Mesendoderm (in vitro differentiated cells): ENCODE data around the gene RGPD6.
"Not testable (repeated sequence)": the region's sequence is repeated elsewhere in the genome, so short reads cannot be mapped to it uniquely, and the experiment has no call there.

Source experiments
- DNase-seq: peaks from one replicate; pipeline ENCODE4 v3.0.0; 2013
- H2AK5ac ChIP-seq: 2 replicates; pipeline ENCODE4 v1.6.1; 2013; ENCODE audit warnings: low read length, inconsistent platforms
- H2BK120ac ChIP-seq: 2 replicates; pipeline ENCODE4 v1.6.1; 2013; ENCODE audit warnings: low read depth, mild to moderate bottlenecking, low read length, moderate library complexity, mixed read lengths
- H2BK15ac ChIP-seq: replicated peaks from 2 replicates; pipeline ENCODE4 v1.6.1; 2013; ENCODE audit warnings: low read depth, mild to moderate bottlenecking, moderate library complexity
- H2BK5ac ChIP-seq: 2 replicates; pipeline ENCODE4 v1.6.1; 2013; ENCODE audit warnings: low read length, inconsistent platforms
- H3K18ac ChIP-seq: 2 replicates; pipeline ENCODE4 v1.6.1; 2013; ENCODE audit warnings: mild to moderate bottlenecking, low read length, mixed read lengths
- H3K23ac ChIP-seq: one replicate; pipeline ENCODE4 v1.6.1; 2013; ENCODE audit warnings: low read length
- H3K27ac ChIP-seq: 2 replicates; pipeline ENCODE4 v1.5.1; 2013; ENCODE audit warnings: low read depth, mild to moderate bottlenecking, inconsistent platforms, low read length, moderate library complexity
- H3K27me3 ChIP-seq: 2 replicates; pipeline ENCODE4 v1.6.1; 2013; ENCODE audit warnings: low read length, control low read depth, mild to moderate bottlenecking, inconsistent platforms; ENCODE audit not compliant: insufficient read depth, poor library complexity
- H3K36me3 ChIP-seq: 2 replicates; pipeline ENCODE4 v1.6.1; 2013; ENCODE audit warnings: low read length, inconsistent platforms; ENCODE audit not compliant: control insufficient read depth, insufficient read depth
- H3K4ac ChIP-seq: one replicate; pipeline ENCODE4 v1.6.1; 2013; ENCODE audit warnings: low read depth, mild to moderate bottlenecking, low read length, moderate library complexity
- H3K4me1 ChIP-seq: 2 replicates; pipeline ENCODE4 v1.6.1; 2013; ENCODE audit warnings: low read depth, low read length, inconsistent platforms; ENCODE audit not compliant: control insufficient read depth
- H3K4me2 ChIP-seq: 2 replicates; pipeline ENCODE4 v1.6.1; 2013; ENCODE audit warnings: low read length
- H3K4me3 ChIP-seq: 2 replicates; pipeline ENCODE4 v1.5.1; 2013; ENCODE audit warnings: mild to moderate bottlenecking, low read length
- H3K56ac ChIP-seq: one replicate; pipeline ENCODE4 v1.6.1; 2013; ENCODE audit warnings: low read length
- H3K79me1 ChIP-seq: 2 replicates; pipeline ENCODE4 v1.6.1; 2013; ENCODE audit warnings: low read length, inconsistent platforms
- H3K79me2 ChIP-seq: 2 replicates; pipeline ENCODE4 v1.6.1; 2013; ENCODE audit warnings: mild to moderate bottlenecking, low read length; ENCODE audit not compliant: control insufficient read depth, insufficient read depth
- H3K9ac ChIP-seq: 2 replicates; pipeline ENCODE4 v1.6.1; 2013; ENCODE audit warnings: low read length, inconsistent platforms
- H4K5ac ChIP-seq: one replicate; pipeline ENCODE4 v1.6.1; 2013; ENCODE audit warnings: low read length
- H4K8ac ChIP-seq: one replicate; pipeline ENCODE4 v1.6.1; 2013; ENCODE audit warnings: low read depth, mild to moderate bottlenecking, control low read depth, low read length, moderate library complexity
- WGBS: extraction: QIAGEN DNeasy Blood & Tissue Kit; methylation state at CpG from one replicate; pipeline ENCODE4 v1.1.7; 2013; ENCODE audit warnings: low lambda C conversion rate, missing lambda C conversion rate; ENCODE audit not compliant: insufficient coverage; ENCODE audit errors: extremely low coverage; 5-methylcytosine and 5-hydroxymethylcytosine counted together

RGPD6 gene

DNA sequence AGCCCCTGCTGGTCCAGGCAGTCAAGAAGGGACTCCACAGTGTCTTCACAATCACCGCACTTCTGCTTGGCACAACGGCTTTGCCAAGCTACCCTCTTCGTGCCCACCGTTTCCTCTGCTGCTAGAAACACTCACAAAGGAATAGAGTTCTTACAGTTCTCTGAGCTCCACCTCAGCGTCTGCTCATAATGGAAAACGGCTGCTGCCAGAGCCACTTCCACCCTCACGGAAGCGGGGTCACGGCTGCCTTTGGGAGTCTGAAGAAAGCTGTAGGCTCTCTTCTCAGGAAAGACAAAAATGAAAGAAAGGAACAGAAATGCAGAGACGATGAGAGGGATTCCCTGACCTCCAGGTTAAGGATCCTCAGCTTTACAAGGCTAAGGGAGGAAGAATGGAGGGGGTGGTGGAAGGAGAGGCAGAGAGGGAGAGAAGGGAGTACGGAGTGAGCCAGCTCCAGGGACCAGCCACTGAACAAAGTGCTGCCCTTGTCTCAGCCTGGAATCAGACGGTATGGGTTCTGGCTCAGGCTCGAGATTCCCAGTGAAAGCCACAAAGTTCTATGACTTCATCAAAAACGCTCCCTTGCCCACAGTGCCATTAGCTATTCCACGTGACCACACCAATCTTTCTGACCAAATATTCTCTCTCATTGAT is 12.8 kb upstream of the RGPD6 start:
- H2BK5ac ChIP-seq, H4K5ac ChIP-seq, H2BK15ac ChIP-seq, H3K27me3 ChIP-seq, H3K79me2 ChIP-seq, H2BK120ac ChIP-seq, H3K56ac ChIP-seq, H3K4me2 ChIP-seq, H2AK5ac ChIP-seq, H3K23ac ChIP-seq, H3K4me1 ChIP-seq, H3K4me3 ChIP-seq, H3K27ac ChIP-seq, DNase-seq, H3K9ac ChIP-seq, H3K36me3 ChIP-seq, H4K8ac ChIP-seq, H3K4ac ChIP-seq, H3K18ac ChIP-seq, H3K79me1 ChIP-seq: not testable (repeated sequence)
- WGBS = no CpG with 5 or more reads among the region's 15 CpGs

DNA sequence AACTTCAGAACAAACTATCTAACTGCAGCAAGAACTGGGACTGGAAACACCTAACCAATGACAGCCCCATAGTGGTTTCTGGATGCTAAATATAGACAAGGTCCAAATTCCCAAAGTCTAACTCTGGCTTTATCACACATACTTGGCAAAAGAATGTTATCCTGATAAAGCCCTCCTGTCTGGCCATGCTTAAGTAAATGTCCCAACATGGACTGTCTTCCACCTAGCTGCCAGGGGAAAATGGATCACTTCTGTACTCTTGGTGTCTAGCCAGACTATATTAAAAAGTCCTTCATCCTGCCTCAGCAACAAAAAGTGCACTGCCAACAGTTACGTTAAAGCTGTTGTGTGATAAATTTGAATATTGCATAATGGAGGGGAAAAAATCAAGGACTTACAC is 11.5 kb upstream of the RGPD6 start:
- not testable (repeated sequence) for H3K79me1 ChIP-seq, DNase-seq, H2BK5ac ChIP-seq, H2BK15ac ChIP-seq, H3K56ac ChIP-seq, H3K79me2 ChIP-seq, H2AK5ac ChIP-seq, H4K5ac ChIP-seq, H4K8ac ChIP-seq, H3K36me3 ChIP-seq, H2BK120ac ChIP-seq, H3K9ac ChIP-seq, H3K23ac ChIP-seq, H3K4ac ChIP-seq, H3K4me3 ChIP-seq, H3K27me3 ChIP-seq, H3K27ac ChIP-seq, H3K4me1 ChIP-seq, H3K18ac ChIP-seq, H3K4me2 ChIP-seq
- no CpG with 5 or more reads among the region's 1 CpG for WGBS

DNA sequence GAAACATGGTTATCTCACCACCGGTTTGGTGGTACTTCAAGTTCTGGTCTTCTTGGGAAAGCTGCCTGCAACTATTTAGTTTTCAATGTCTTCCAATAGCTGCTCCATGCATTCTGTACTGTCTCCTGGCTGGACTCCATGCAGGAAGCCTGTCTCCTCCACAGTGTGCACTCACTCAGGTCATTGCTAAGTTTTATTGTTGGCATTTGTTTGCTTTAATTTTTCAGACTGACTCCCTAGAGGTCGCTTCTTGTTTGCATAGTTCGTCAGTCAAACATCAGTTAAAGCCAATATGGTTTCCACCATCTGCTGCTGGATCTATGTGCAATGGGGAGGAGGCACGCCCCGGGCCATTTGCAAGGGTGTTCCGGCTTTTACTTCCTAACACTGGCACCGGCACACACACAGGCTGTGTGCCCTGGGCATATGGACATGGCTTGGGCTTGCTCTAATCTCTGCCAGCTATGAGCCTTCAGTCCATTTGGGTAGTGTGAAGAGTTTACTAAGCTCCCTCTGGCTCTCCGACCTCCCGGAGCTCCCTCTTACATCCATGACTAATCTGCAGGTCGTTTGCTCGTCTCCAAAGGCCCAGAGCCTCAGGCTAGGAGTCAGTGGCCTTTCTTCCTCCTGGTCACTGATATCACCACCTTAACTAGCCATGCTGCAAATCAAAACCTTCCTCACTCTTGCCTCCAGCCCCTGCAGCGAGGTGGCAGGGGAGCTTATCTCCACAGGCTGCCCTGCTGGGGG is 2.4 kb upstream of the RGPD6 start:
- H3K4me1 ChIP-seq, H2AK5ac ChIP-seq, H3K36me3 ChIP-seq, H2BK15ac ChIP-seq, H2BK5ac ChIP-seq, H3K56ac ChIP-seq, H3K79me2 ChIP-seq, H3K18ac ChIP-seq, H3K27ac ChIP-seq, H3K23ac ChIP-seq, H2BK120ac ChIP-seq, H3K4me3 ChIP-seq, H3K27me3 ChIP-seq, H4K8ac ChIP-seq, H3K79me1 ChIP-seq, H3K4ac ChIP-seq, DNase-seq, H3K4me2 ChIP-seq, H4K5ac ChIP-seq, H3K9ac ChIP-seq: not testable (repeated sequence)
- no CpG with 5 or more reads among the region's 12 CpGs for WGBS

DNA sequence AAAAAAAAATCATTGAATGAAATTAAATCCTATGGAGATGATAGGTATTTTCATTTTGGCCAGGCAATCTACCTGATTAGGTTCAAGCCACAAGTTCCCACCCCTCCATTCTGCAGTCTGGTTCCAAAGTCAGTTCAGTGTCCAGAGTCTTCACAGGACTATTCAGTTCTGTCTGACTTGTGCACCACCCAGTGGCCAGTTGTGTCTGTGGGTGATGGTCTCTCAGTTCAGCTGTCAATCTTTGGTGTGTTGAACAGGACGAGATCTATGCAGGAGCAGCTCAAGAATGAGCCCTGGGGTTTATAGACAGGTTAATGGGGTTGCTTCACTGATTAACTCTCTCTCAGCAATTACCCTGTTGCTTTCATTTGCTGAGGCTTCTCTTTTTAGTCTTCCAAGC is 1.4 kb upstream of the RGPD6 start:
- H3K4ac ChIP-seq, DNase-seq, H3K36me3 ChIP-seq, H3K27me3 ChIP-seq, H3K27ac ChIP-seq, H3K18ac ChIP-seq, H2BK120ac ChIP-seq, H3K9ac ChIP-seq, H3K4me1 ChIP-seq, H3K4me3 ChIP-seq, H3K79me2 ChIP-seq, H2BK15ac ChIP-seq, H2BK5ac ChIP-seq, H3K4me2 ChIP-seq, H4K8ac ChIP-seq, H3K79me1 ChIP-seq, H2AK5ac ChIP-seq, H3K56ac ChIP-seq, H4K5ac ChIP-seq, H3K23ac ChIP-seq: not testable (repeated sequence)
- no CpG with 5 or more reads among the region's 1 CpG for WGBS

DNA sequence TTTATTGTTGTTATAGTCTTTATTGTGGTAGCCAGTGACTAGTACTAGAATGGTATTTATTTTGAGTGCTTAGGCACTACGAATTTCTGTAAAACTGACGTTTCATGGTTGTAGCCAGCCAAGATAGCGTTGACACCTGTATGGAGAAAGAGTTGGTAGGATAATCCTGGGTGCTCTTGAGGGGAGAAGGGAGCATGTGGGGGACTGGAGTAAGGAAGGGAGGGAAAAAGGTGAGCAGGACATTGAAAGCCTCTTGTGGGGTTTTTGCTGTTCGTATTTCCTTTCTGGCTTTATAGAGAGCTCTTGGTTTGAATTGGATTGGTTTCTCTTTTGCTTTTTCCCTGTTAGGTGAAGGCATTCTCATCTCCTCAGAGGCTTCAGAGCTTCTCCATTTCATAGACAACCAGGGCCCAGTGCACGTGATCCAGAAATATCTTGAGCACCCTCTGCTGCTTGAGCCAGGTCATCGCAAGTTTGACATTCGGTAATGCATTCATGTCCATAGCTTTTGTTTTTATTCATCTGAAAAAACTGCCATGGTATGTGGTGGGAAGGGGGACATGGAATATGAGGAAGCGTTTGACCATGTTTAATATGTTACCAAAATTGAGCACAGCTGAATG is 77.2 kb downstream of the RGPD6 start:
- not testable (repeated sequence) for H3K4me3 ChIP-seq, H3K79me1 ChIP-seq, H3K23ac ChIP-seq, H4K5ac ChIP-seq, H3K4me1 ChIP-seq, H2BK120ac ChIP-seq, H3K18ac ChIP-seq, H3K27me3 ChIP-seq, H2AK5ac ChIP-seq, H2BK15ac ChIP-seq, H3K9ac ChIP-seq, H3K56ac ChIP-seq, H3K79me2 ChIP-seq, H3K27ac ChIP-seq, H3K36me3 ChIP-seq, H3K4me2 ChIP-seq, H2BK5ac ChIP-seq, H3K4ac ChIP-seq, H4K8ac ChIP-seq, DNase-seq
- WGBS = no CpG with 5 or more reads among the region's 8 CpGs
